DMS53 (cell line): ENCODE data around the gene STAT4.
A peak's percentile ranks its signal among the peaks of the same experiment; 100 is the strongest.

Experiments
- DNase-seq: peaks from one replicate; lab custom pipeline; 2025; lab: John Stamatoyannopoulos, UW

STAT4 gene

DNA sequence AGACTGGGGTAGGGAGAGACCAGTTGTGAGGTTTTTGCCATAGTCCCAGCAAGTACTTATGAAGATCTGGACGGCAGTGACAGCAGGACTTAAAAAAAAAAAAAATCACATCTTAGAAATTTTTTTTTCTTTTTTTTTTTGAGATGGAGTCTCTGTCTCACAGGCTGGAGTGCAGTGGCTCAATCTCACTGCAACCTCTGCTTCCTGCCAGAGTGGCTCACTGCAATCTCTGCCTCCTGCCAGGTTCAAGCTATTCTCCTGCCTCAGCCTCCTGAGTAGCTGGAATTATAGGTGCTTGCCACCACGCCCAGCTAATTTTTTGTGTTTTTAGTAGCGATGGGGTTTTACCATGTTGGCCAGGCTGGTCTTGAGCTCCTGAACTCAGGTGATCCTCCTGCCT is 22.4 kb upstream of the STAT4 start:
- DNase-seq: no peak

DNA sequence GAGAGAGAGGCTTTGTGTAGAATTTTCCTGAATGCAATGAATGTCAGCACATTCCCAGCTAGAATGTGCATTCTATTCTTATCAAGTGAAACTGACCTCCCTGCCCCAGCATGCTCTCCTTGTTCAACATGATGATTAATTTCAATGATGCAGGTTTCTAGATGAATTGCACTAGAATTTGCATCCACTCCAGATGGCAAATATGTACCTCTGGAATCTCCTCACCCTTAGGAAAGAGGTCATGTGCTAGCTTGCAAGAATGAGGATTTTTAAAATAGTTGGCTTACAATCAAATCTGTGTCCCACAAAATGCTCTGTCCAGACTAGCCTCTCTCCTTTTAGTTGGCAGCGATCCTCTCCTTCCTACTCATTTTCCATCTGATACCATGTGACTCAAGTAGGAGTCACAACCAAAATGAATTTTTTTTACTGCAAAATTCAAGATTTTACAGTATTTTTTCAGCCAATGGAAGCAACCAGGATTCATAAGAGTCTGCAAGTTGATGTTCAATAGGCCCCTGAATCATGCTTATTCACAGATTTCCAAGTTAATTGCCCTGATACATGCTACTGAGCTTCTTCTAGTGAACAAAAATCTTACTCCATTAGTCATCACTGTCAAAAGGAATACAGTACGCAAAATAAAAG is 21.0 kb upstream of the STAT4 start:
- no peak for DNase-seq

DNA sequence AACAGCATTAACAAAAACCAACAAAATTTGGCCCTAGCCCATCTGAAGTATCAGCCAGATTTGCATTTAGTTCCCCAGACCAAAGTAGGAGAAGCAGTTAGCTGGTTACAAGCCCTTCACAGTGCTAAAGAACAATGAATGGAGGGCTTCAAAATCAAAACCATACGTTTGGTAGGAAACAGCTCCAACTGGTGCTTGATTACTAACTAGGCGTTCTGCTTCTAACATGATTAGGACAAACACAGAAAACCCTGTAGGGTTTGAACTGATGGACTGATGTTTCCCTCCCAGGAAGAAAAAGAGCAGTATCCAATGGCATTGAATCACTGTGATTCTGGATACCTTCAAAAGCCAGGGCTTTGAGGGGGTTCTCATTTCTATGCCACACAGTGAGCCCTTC is 20.5 kb upstream of the STAT4 start:
- no peak for DNase-seq

DNA sequence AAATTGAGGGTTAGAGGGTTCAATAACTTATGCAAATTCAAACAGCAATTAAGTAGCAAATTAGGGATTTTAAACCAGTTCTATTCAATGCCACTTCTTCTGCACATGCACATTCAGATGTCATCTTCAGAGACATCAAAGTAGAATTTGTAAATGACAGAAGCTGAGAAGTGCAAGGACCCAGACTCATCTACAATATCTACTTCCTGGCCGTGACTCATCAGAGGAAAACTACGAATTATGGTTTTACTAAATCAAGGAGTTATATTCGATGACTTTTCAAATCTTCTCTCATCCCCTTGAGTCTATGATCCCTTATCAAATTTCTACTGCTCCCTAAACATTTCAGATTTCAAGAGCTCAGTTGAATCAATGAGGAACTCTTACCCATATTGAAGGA is 20.0 kb upstream of the STAT4 start:
- DNase-seq: no peak

DNA sequence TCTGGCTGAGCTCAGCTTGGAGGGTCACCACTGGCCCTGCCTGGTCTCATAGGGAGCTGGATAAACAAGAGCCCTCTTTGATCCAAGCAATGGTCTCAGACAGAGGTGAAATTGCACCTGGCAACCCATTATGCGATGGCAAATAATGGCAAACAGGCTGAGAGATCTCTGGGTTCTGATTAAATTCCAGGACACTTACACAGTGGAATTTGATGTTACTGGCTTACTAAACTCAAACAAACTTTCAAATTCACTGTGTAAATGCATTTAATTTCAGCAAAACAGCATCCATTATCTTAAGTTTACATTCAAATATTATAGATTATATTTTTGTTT is 19.5 kb upstream of the STAT4 start:
- peak; percentile 12 for DNase-seq

DNA sequence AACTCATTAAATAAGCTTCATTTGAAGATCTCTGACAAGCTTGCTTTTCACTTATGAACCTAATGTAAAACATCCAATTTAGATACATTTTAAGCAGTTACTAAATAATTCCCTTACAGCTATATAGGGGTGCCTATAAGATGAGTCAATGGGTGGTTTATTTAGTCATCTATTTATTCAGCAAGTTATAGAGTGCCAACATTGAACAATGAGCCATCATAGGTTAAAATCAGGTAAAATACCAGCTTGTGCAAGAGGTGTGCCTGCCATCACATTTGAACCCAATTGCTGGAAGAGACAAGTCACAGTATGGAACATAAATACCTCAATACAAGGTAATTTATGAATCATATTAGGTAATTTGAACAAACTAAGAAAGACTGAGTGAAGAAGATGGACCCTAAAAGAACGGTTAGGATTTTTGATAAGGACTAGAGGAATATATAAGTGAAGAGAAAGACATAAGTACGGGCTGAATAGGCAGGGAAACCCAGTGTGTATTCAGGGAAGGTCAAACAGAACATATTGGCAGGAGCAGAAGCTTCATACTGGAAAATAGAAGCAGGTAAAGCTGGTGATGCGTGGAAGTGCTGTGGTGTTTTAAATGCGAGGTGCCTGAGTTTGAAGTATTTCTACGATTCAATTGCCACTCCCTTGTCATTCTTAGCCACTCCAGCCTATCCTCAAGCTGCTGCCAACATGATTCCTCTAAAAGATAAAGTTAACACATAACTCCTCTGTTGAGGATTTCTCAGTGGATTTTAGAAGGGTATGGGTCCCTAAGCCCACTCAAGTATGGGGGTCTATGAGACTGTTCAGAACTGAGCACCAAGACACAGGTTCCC is 18.9 kb upstream of the STAT4 start:
- no peak for DNase-seq

DNA sequence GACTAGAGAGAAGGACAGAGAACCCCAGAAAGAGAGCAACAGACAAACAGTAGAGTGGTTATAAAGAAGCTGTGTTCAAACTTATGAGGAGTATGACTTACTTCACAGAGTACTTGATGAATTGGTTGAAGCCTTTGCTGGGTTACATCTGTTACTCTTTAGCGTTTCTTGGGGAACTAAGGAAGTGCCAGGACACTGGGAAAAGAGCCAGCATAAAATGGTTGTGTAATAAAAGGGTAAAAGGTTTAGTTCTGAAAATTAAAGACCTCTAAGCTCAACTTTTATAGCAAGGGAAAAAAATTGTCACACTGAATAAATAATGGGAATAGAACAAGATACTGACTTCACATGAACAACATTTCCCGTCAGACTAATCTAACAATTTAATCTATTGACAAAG is 17.0 kb upstream of the STAT4 start:
- no peak for DNase-seq

DNA sequence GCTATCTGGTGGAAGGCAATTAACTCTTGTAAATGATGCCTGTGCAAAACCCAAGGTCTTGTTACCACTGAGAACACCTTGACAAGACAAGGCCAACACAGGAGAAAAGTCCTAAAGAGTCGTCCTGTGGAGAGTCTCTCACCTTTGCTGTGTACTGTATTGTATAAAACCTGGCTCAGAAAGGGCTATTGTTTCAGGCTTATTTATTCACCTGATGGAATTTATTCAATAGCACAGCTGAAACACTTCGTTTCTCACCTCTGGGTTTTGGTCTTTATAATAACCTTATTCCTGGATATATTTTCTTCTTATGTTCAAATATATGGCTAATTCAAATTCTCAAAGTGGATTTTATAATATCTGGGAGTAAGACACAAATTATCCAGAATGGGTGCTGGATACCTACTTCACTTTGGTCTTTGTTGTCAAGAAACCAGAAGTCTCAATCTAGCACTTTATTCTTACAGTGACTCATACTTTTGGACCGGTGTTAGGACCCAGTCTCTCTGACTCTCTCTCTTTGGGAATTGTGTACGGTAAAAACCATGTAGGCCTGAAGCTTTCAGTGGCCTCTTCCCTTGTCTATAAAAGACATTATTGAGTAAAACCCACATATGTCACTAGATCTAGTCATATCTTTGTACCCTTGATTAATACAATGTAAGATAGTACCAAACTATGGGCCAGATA is 16.1 kb upstream of the STAT4 start:
- no peak for DNase-seq

DNA sequence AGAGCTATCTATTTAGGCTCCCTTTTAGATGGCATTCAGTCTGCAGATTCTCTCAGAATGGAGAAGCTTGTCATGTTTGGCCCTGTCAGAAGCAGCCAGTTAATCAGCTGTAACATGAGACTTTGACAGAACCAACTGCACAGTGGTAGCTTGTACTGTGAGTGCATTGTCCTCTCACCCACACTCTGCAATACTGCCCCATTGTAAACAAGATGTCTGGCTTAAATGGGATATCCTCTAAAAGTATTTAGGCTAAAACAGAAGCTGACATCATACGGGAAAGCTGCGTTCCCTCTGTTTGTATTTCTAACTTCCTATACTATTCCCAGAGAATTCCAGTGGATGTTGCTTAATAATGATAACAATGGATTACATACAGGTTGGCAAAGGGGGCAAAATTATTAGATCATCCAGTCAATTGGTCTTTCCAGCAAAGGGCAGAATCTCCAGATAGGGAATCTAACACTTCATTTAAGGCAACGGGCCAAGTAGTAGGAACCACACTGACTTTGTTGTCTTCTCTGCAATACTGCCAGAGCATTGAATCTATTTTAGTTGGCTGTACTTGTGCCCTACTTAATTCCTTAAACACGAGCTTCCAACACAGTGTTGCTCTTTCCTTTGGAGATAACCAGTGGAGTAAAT is 15.4 kb upstream of the STAT4 start:
- DNase-seq: peak; percentile 12

DNA sequence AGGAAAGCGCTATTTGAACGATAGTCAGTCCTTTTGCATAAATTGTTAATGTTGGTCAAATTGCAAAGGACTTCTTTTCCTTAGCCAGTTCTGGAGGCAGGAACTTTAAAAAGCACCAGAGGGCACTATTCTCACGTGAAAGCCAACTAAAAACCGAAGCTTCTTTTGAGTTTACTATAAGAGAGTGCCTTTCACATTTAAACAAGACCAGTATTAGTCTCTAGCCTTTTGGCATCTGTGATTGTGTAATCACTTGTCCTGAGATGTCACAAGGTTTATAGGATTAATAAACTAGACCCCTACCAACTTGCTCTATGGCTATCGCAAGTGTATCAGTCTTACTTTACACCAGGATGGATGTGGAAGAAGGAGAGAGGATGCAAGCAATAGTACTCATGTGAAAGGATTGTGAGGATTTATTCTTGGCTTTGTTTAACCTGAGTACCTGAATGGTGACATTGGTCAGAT is 14.4 kb upstream of the STAT4 start:
- peak; percentile 73 for DNase-seq

DNA sequence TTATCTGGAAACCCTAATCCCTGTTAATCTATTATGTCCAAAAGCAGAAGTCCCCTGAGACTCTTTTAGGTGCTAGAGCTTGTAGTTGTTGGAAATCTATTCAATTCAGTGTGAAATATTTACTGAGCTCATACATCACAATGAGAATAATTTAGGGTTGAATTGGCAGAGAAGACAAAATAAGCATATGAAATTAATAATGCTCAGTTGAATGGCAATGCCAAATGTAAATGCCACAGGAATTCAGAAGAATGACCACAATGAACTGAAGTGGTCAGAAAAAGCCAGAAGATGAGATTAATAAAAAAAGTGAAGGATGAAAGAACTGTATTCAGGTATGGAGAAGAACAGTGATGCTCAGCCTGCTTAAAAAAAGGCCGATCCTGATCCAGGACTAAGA is 8.0 kb upstream of the STAT4 start:
- DNase-seq: no peak

DNA sequence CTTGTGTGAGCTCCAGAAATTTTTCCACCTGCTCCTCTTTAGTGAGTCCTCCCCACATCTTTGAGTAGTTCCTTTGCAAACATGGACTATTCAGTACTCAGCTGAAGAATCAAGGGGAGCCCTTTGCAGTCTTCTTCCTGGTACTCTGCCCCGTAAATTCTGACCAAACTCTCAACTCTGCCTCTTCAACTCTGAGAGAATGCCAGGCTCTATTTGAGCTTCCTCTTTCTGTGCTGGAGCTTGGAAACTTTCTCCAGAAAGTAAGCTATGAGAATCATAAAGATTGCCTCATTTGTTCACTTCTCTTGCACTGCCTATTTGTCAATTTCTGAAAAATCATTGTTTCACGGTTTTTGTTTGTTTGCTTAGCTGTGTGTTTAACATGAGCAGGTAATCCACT is 7.4 kb upstream of the STAT4 start:
- DNase-seq: no peak

DNA sequence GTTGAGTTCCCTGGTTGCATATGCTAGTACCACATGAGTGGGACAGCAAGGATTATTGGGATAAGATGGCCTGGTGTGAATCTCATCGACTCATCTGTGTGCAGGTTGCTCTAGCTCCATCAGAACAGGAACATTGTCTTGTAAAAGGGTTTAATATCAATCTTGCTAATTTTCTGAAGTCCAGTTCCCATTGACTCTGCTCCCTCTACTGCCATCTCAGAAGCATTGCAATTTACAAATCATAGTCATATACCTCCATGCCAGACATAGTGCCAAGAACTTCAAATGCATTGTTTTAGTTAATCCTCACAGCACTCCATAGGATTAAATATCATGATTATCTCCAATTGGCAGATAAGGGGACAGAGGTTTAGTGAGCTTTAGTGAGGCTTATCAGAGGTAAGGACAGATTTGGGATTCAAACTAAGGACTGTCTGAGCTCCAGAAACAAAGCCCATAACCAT is 4.8 kb upstream of the STAT4 start:
- DNase-seq: peak; percentile 66

DNA sequence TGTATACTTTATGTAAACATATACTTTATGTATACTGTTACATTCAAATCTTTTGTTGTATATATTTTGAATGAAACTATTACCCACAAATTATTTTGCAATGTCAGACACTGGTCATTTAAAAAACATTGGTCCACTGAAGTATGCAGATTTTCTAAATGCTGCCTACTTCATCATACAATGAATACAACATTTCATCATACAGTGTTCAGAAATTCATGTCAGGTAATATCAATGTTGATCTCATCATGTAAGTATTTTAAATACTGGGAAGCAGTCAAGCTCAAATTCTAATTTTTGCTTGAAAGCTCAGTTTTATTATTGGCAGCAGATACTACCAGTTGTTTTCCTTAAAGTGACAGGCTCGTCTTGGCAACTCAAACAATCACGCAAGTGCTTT is 2.9 kb upstream of the STAT4 start:
- DNase-seq: no peak

DNA sequence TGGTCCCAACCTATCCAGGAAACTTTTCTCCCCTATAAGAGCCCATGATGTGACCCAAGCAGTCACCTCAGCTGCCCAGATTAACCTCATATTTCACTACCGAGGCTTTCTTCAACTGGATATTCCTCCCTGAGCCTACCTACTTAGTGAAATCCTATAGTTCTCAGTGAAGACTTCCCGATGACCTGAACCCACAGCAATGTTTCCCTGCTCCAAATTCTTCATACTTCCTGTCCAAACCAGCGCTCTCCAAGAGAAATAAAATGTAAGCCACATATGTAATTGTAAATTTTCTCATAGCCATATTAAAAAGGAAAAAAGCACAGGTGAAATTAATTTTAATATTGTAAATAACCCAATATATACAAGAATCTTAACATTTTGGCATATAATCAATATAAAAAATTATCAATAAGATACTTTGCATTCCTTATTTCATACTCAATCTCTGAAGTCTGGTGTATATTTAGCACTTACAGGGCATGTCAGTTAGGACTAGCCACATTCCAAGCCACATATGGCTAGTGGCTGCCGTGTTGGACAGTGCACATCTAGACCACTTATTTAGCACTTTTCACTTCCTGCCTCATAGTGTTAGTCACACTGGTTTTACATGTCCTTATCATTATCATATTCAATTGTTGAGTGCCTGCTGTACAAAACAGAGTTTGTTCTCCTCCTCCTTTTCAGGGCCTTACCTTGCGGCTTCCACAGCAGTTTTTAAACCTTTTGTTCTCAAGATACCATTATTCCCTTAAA is 1.9 kb upstream of the STAT4 start:
- DNase-seq: peak; percentile 53

DNA sequence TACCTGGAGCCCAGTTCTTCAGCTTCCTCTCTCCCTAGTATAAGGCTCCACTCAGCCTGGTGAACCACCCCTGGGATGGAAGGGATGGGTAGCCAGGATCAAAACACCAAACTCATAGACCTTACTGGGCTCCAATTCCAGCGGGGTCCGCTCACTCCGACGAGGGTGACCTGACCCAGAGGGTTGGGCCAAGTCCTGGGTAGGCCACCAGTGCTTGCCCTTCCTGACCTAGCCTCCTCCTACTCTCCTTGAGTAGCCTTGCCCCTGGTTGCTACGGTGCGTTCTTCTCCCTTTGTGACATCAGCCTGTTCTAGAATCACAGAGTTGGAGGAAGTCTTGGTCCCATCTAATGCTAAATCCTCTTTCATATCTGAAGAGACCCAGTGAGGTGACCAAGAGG is 537 bp upstream of the STAT4 start:
- peak; percentile 28 for DNase-seq

DNA sequence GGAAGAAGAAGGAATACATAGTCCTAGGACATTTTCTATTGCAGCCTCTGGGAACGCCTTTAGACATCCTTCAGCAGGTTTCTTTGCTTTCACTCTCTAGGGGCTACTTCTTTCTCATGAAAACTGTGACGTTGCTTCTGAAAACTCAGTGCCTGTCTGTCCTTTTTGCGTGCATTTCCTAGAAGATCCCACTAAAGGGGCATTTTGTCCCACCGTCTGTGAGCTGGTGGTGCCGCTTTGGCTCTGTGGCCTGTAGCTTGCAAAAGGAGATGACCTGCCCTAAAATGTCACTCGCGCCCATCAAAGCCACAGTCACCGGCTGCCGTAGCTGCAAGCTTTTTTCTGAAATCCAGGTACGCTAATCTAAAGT is 579 bp downstream of the STAT4 start:
- no peak for DNase-seq

DNA sequence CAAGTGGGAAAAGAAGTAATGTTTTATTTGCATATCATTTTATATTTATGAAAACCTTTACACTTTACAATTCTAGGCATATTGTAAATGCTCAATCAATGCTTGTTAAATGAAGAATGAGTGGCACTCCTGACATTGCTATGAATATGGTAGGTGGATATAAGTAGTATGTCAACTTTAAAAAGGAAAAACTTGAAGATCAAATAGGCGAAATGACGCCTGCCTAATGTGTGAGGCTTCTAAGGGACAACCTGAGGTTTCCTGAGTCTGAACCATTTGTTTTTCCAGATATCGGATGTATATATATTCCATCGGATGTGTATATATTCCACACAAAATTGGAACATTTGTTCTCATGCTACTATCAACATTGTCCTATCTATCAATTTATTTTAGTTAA is 1.4 kb downstream of the STAT4 start:
- DNase-seq: no peak

DNA sequence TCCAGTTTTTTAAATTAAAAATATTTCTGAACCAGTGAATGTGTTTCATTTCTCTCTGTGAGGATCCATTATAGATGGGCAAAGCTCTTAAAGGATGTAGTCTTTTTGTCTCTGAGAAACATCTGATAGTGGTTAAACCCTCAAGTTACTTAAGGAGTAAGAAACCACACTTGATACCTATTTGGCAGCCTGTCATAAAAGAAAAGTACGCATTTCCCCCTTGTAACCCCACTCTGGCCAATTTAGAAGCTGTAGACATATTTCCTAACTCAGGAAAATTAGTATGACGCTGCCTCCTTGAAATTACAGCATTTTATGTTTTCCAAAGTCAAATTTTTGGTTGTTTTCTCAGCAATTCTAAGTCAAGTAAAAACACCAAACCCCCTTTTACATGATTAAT is 2.0 kb downstream of the STAT4 start:
- DNase-seq: no peak

DNA sequence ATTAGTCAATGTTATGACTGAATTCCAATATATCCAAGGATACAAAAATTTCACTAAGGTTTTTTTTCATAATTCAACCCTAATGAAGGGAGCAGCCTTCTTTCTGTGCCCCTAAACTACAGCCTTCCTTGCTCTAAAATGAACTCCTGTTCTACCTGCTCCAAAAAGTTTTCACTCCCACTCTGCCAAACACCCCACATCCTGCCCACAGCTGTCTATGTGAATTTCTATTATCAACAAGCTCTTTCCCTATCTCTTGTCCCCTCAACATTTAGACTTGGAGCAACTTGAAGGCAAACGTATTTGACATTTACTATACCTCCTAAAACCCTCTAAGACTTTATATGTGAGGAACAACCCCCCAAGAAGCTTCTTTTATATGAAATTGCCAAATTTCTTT is 2.5 kb downstream of the STAT4 start:
- DNase-seq: no peak

DNA sequence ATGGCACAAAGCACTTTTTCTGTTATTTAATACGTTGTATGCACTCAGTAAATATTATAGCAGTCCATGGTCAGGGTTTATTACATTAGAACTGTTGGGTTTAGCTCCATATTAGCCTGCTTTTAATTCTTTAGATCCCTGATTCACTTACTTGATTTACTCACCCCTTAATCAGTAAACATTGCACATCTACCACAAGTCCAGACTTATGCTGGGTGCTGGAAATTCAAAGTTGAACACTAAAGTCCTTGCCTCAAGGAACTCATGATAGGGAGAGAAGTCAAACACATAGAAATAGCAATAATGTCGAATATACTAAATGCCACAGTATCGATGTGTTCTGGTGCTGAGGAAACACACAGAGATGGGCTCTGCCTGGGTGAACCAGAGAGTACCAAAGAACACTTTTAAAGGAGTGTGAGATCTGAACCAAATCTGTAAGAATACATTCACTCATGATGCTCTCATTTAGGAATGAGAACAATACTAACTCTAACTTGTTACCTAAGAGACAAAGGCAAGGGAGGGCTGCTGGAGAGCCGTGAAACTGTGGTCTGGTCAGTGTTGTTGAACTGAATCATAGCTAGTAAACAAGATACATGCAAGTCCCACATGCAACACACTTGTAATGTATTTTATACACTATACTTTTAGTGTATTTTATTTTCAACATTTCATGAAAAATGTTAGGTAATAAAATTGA is 4.9 kb downstream of the STAT4 start:
- no peak for DNase-seq
